ENCODE measurements around the gene TSSC4.

DNA sequence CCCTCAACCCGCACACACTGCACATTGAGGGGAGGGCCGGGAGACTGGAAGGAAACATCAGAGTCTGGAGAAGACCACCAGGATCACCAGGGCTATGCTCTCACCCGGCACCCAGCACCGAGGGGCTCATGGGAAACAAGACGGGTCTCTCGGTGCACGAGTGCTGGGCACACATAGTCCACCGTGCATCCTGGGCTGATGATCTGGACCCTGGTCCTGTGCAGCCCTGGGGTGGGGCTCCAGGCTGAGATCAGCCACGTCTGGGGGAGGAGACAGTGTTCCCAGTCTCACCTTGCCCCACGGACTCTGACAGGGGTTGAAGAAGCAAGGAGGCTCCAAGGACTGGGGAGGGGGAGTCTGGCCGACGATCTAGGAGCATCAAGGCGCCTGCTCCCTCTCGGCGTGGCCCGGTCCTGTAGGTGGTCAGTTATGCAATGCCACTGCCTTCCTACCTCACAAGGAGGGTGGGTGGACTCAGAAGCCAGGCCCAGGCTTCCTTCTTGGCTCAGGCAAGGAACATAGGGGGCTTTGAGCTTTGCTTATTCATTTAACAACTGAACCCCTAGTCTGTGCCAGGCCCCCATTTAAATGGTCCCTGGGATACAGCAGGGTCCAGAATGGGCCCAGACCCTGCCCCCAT is 34.9 kb upstream of the TSSC4 start:
- TF ChIP-seq POLR2A (IDR thresholded peaks at IDR 0.05) (no peak), CTCF (IDR thresholded peaks at IDR 0.05) (no peak)

All from right lobe of liver (tissue), 4 donors.